Measurements from ENCODE around the gene FAR2. TPM values are rescaled to one million over a fixed set of nuclear protein-coding genes. Genes with fewer than 3 reads are reported as not detected.

The FAR2 gene
- total RNA-seq, 1 experiment from 2014 or later: 22.1 TPM

DNA sequence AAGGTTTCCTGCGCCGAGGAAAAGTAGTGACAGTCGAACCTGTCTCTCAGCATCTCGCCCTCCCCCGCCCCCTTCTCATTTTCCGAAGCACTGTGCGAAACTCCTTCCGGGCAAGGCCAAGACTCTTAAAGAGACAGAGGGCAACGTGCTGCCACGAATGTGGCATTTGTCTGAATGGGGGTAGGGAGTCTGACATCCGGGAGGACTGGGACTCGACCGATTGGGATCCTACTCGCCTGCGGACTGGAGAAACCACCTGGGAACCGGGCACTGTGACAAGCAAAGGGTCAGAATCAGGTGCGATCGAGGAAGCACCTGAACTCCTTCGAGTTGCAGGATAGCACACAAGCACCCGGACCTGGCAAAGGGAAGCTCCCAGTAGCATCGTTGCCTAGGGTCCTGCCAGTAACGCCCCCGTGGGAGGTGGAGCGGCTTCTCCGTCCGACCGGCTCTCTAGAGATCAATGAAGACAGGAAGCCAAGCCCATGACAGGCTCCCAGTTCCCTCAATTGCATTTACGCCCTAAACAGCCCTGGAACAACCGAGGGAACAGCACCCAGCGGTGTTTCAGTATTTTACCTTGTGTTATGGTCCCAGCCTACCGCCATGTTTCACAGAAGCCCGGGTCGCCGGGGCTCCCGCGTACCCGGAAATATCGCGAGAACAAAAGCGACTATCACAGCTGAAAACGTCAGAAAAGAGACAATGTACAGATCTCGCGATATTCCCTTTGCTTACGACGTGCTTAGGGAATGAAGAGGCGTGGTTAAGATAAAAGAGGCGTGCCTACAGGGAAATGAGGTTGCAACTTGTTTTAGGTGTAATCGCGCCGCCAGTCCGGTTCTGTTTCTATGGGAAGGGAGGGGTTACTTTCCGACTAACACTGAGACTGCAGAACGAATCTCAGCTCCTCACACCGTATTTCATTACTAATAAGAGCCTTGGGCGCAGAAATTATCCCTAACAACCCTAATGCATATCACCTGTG lies 231.8 kb downstream of the FAR2 start, which contains the start of gene ERGIC2:
Gene ERGIC2, minus strand, starts transcription at position 637 of the 988 bp plus-strand sequence. CDS start 9,539 bp downstream, outside the sequence.
- Histone ChIP-seq H2BK12ac (ENCODE audit: insufficient read length, low read depth, low read length) (no peak within 1 kb of the TSS), H3K56ac (ENCODE audit: insufficient read length, low read depth, low read length) (peak within 1 kb of the TSS; percentile 53), H3K27ac (ENCODE audit: insufficient read length, low read depth, low read length) (peak within 1 kb of the TSS; percentile 57), H2AK5ac (ENCODE audit: insufficient read length, low read length) (no peak within 1 kb of the TSS), H2BK120ac (ENCODE audit: low read depth, low read length, poor library complexity, severe bottlenecking) (no peak within 1 kb of the TSS), H3K9ac (ENCODE audit: extremely low read depth, insufficient read length, low read length) (peak within 1 kb of the TSS; percentile 98), H3K79me2 (ENCODE audit: insufficient read depth, low read length) (peaks cover 2% of the 10 kb centered on the region; the same call in 1 of the 2 replicates), H3K4ac (ENCODE audit: low read depth, low read length) (no peak within 1 kb of the TSS; the same call in 1 of the 2 replicates), H3K14ac (ENCODE audit: insufficient read depth, low read length) (peak within 1 kb of the TSS; percentile 96), H3K27me3 (ENCODE audit: insufficient read depth, low read length) (no peaks in the 10 kb centered on the region), H2BK20ac (ENCODE audit: low read depth, low read length, poor library complexity, severe bottlenecking) (no peak within 1 kb of the TSS), H3T11ph (ENCODE audit: low read length) (no peak within 1 kb of the TSS), H3K4me1 (ENCODE audit: insufficient read depth, low read length) (no peaks in the 10 kb centered on the region), H3K79me1 (ENCODE audit: insufficient read depth, low read depth, low read length, poor library complexity, severe bottlenecking) (peaks cover 2% of the 10 kb centered on the region), H3K23ac (ENCODE audit: insufficient read length, low read depth, low read length) (no peak within 1 kb of the TSS), H2AFZ (ENCODE audit: low read length) (peak within 1 kb of the TSS; percentile 97), H3K23me2 (ENCODE audit: insufficient read length, low read depth, low read length, poor library complexity, severe bottlenecking) (no peaks in the 10 kb centered on the region), H4K91ac (ENCODE audit: insufficient read length, low read depth, low read length) (no peak within 1 kb of the TSS), H3K4me2 (ENCODE audit: insufficient read depth, insufficient read length, low read length) (peak within 1 kb of the TSS; percentile 84), H2BK5ac (ENCODE audit: insufficient read length, low read length) (no peak within 1 kb of the TSS), H2BK15ac (ENCODE audit: low read depth, low read length) (no peak within 1 kb of the TSS), H3K9me3 (ENCODE audit: control insufficient read depth, low read depth, low read length) (no peaks in the 10 kb centered on the region), H4K20me1 (ENCODE audit: control insufficient read depth, insufficient read depth, insufficient read length) (no peaks in the 10 kb centered on the region), H3K18ac (ENCODE audit: insufficient read length, low read depth, low read length) (peak within 1 kb of the TSS; percentile 94), H4K5ac (ENCODE audit: insufficient read length, low read depth, low read length) (peak within 1 kb of the TSS; percentile 47), H4K8ac (replicated peaks; ENCODE audit: insufficient read length, low read depth, low read length) (no peak within 1 kb of the TSS)
- DNase-seq: peak; percentile 96
- H3K4me1 Mint-ChIP-seq: peaks cover 11 to 12% of the 10 kb centered on the region in 2 experiments
- TF ChIP-seq, protein P1, sequence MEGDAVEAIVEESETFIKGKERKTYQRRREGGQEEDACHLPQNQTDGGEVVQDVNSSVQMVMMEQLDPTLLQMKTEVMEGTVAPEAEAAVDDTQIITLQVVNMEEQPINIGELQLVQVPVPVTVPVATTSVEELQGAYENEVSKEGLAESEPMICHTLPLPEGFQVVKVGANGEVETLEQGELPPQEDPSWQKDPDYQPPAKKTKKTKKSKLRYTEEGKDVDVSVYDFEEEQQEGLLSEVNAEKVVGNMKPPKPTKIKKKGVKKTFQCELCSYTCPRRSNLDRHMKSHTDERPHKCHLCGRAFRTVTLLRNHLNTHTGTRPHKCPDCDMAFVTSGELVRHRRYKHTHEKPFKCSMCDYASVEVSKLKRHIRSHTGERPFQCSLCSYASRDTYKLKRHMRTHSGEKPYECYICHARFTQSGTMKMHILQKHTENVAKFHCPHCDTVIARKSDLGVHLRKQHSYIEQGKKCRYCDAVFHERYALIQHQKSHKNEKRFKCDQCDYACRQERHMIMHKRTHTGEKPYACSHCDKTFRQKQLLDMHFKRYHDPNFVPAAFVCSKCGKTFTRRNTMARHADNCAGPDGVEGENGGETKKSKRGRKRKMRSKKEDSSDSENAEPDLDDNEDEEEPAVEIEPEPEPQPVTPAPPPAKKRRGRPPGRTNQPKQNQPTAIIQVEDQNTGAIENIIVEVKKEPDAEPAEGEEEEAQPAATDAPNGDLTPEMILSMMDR (conservative IDR thresholded peaks at IDR 0.05): no peak
- H3K27me3 Mint-ChIP-seq (ENCODE audit: low read depth): no peaks in the 10 kb centered on the region; the same call in 1 of the 2 replicates
- peak within 1 kb of the TSS; percentile 92 to 96 for H3K4me3 Mint-ChIP-seq
- H3K36me3 Mint-ChIP-seq (ENCODE audit: insufficient read depth in 1 of 3, low read depth in 3 of 3): peaks cover 0 to 3% (median 0%) of the 10 kb centered on the region in 3 experiments; a peak in 2 of 7 replicates
- no CpG with 5 or more reads among the region's 55 CpGs for WGBS (ENCODE audit: extremely low coverage, insufficient read length, low lambda C conversion rate)
- peak within 1 kb of the TSS; percentile 82 to 99 (median 96) for H3K27ac Mint-ChIP-seq
- no peaks in the 10 kb centered on the region for H3K9me3 Mint-ChIP-seq
